ENCODE data around the gene ANXA2R. TPM values are rescaled to one million over a fixed set of nuclear protein-coding genes. Genes with fewer than 3 reads are reported as not detected.
"Not testable (repeated sequence)": the region's sequence is repeated elsewhere in the genome, so short reads cannot be mapped to it uniquely, and the experiment has no call there.

Gene ANXA2R
- polyA plus RNA-seq = 1 to 10 TPM; 2.3 to 2.4 TPM

- 4 to 8% methylated on average over 47 of the region's 47 CpGs for WGBS, 2 donors
- H3K36me3 ChIP-seq (ENCODE audit: control insufficient read depth in 2 of 2, insufficient read depth in 2 of 2, low read length in 1 of 2) = peaks cover 0 to 2% of the 10 kb centered on the region in 2 donors
- H3K9me3 ChIP-seq (ENCODE audit: control insufficient read depth in 2 of 2, insufficient read depth in 1 of 2, low read depth in 1 of 2, low read length in 1 of 2) = peaks cover 0 to 4% of the 10 kb centered on the region in 2 donors
- peak within 1 kb of the TSS; percentile 85 to 89 for H3K27ac ChIP-seq (ENCODE audit: low read depth in 2 of 2, low read length in 1 of 2)
- peaks cover 0 to 2% of the 10 kb centered on the region in 2 donors for H3K4me1 ChIP-seq (ENCODE audit: control insufficient read depth in 2 of 2, insufficient read depth in 2 of 2, low read length in 1 of 2)
- no peaks in the 10 kb centered on the region for H3K27me3 ChIP-seq (ENCODE audit: control insufficient read depth in 1 of 2, insufficient read depth in 2 of 2, low read length in 2 of 2)
- peak within 1 kb of the TSS; percentile 52 to 75 for H3K4me3 ChIP-seq (ENCODE audit: low read depth in 1 of 2, low read length in 2 of 2)
Measured at GRCh38 chr5:43040287-43041098, at the start of gene ANXA2R. ANXA2R (minus strand) TSS chr5:43040319; CDS start chr5:43040046, 273 bp downstream.

- 79 to 85% methylated on average over 2 of the region's 5 CpGs for WGBS, 2 donors
- H3K4me1 ChIP-seq (ENCODE audit: control insufficient read depth in 2 of 2, insufficient read depth in 2 of 2, low read length in 1 of 2); H3K4me3 ChIP-seq (ENCODE audit: low read depth in 1 of 2, low read length in 2 of 2): not testable (repeated sequence)
Measured at GRCh38 chr5:43086118-43086908, 46.2 kb upstream of the ANXA2R start.

GRCh38 chr5:43085453-43085852 lies 45.3 kb upstream of the ANXA2R start:
- Histone ChIP-seq H3K27me3 (ENCODE audit: control insufficient read depth in 1 of 2, insufficient read depth in 2 of 2, low read length in 2 of 2) (no peaks in the 10 kb centered on the region), H3K27ac (ENCODE audit: low read depth in 2 of 2, low read length in 1 of 2) (no peak overlapping the region), H3K4me1 (ENCODE audit: control insufficient read depth in 2 of 2, insufficient read depth in 2 of 2, low read length in 1 of 2) (no peaks in the 10 kb centered on the region), H3K9me3 (ENCODE audit: control insufficient read depth in 2 of 2, insufficient read depth in 1 of 2, low read depth in 1 of 2, low read length in 1 of 2) (no peaks in the 10 kb centered on the region), H3K36me3 (ENCODE audit: control insufficient read depth in 2 of 2, insufficient read depth in 2 of 2, low read length in 1 of 2) (no peaks in the 10 kb centered on the region), H3K4me3 (ENCODE audit: low read depth in 1 of 2, low read length in 2 of 2) (no peak overlapping the region)
- WGBS, 2 donors = 96 to 98% methylated on average over 5 of the region's 5 CpGs

More at GRCh38 chr5:43086118-43086908, 46.2 kb upstream of the ANXA2R start:
- H3K27me3 ChIP-seq (ENCODE audit: control insufficient read depth in 1 of 2, insufficient read depth in 2 of 2, low read length in 2 of 2); H3K9me3 ChIP-seq (ENCODE audit: control insufficient read depth in 2 of 2, insufficient read depth in 1 of 2, low read depth in 1 of 2, low read length in 1 of 2); H3K27ac ChIP-seq (ENCODE audit: low read depth in 2 of 2, low read length in 1 of 2); H3K36me3 ChIP-seq (ENCODE audit: control insufficient read depth in 2 of 2, insufficient read depth in 2 of 2, low read length in 1 of 2): not testable (repeated sequence)

- not testable (repeated sequence) for H3K36me3 ChIP-seq (ENCODE audit: control insufficient read depth in 2 of 2, insufficient read depth in 2 of 2, low read length in 1 of 2); H3K4me1 ChIP-seq (ENCODE audit: control insufficient read depth in 2 of 2, insufficient read depth in 2 of 2, low read length in 1 of 2); H3K27me3 ChIP-seq (ENCODE audit: control insufficient read depth in 1 of 2, insufficient read depth in 2 of 2, low read length in 2 of 2); H3K4me3 ChIP-seq (ENCODE audit: low read depth in 1 of 2, low read length in 2 of 2); H3K27ac ChIP-seq (ENCODE audit: low read depth in 2 of 2, low read length in 1 of 2); H3K9me3 ChIP-seq (ENCODE audit: control insufficient read depth in 2 of 2, insufficient read depth in 1 of 2, low read depth in 1 of 2, low read length in 1 of 2)
- WGBS, 2 donors = 98 to 99% methylated on average over 7 of the region's 7 CpGs
Measured at GRCh38 chr5:43084468-43084867, 44.3 kb upstream of the ANXA2R start.

- H3K9me3 ChIP-seq (ENCODE audit: control insufficient read depth in 2 of 2, insufficient read depth in 1 of 2, low read depth in 1 of 2, low read length in 1 of 2); H3K4me3 ChIP-seq (ENCODE audit: low read depth in 1 of 2, low read length in 2 of 2); H3K27me3 ChIP-seq (ENCODE audit: control insufficient read depth in 1 of 2, insufficient read depth in 2 of 2, low read length in 2 of 2); H3K4me1 ChIP-seq (ENCODE audit: control insufficient read depth in 2 of 2, insufficient read depth in 2 of 2, low read length in 1 of 2); H3K36me3 ChIP-seq (ENCODE audit: control insufficient read depth in 2 of 2, insufficient read depth in 2 of 2, low read length in 1 of 2); H3K27ac ChIP-seq (ENCODE audit: low read depth in 2 of 2, low read length in 1 of 2): not testable (repeated sequence)
- WGBS, 2 donors = 92 to 96% methylated on average over 2 of the region's 2 CpGs
Measured at GRCh38 chr5:43081345-43081744, 41.2 kb upstream of the ANXA2R start.

GRCh38 chr5:43078956-43079355 lies 38.8 kb upstream of the ANXA2R start:
- Histone ChIP-seq H3K36me3 (ENCODE audit: control insufficient read depth in 2 of 2, insufficient read depth in 2 of 2, low read length in 1 of 2) (peaks cover 0 to 5% of the 10 kb centered on the region in 2 donors), H3K27ac (ENCODE audit: low read depth in 2 of 2, low read length in 1 of 2) (no peak overlapping the region), H3K4me1 (ENCODE audit: control insufficient read depth in 2 of 2, insufficient read depth in 2 of 2, low read length in 1 of 2) (no peaks in the 10 kb centered on the region), H3K27me3 (ENCODE audit: control insufficient read depth in 1 of 2, insufficient read depth in 2 of 2, low read length in 2 of 2) (no peaks in the 10 kb centered on the region), H3K4me3 (ENCODE audit: low read depth in 1 of 2, low read length in 2 of 2) (no peak overlapping the region), H3K9me3 (ENCODE audit: control insufficient read depth in 2 of 2, insufficient read depth in 1 of 2, low read depth in 1 of 2, low read length in 1 of 2) (no peaks in the 10 kb centered on the region)
- WGBS, 2 donors = 85 to 91% methylated on average over 4 of the region's 4 CpGs

- H3K4me1 ChIP-seq (ENCODE audit: control insufficient read depth in 2 of 2, insufficient read depth in 2 of 2, low read length in 1 of 2); H3K27ac ChIP-seq (ENCODE audit: low read depth in 2 of 2, low read length in 1 of 2); H3K9me3 ChIP-seq (ENCODE audit: control insufficient read depth in 2 of 2, insufficient read depth in 1 of 2, low read depth in 1 of 2, low read length in 1 of 2); H3K27me3 ChIP-seq (ENCODE audit: control insufficient read depth in 1 of 2, insufficient read depth in 2 of 2, low read length in 2 of 2); H3K36me3 ChIP-seq (ENCODE audit: control insufficient read depth in 2 of 2, insufficient read depth in 2 of 2, low read length in 1 of 2); H3K4me3 ChIP-seq (ENCODE audit: low read depth in 1 of 2, low read length in 2 of 2): not testable (repeated sequence)
- WGBS, 2 donors = 82 to 86% methylated on average over 7 of the region's 7 CpGs
Measured at GRCh38 chr5:43077446-43078191, 37.5 kb upstream of the ANXA2R start.

- Histone ChIP-seq H3K4me1 (ENCODE audit: control insufficient read depth in 2 of 2, insufficient read depth in 2 of 2, low read length in 1 of 2) (peaks cover 0 to 3% of the 10 kb centered on the region in 2 donors), H3K27me3 (ENCODE audit: control insufficient read depth in 1 of 2, insufficient read depth in 2 of 2, low read length in 2 of 2) (no peaks in the 10 kb centered on the region), H3K27ac (ENCODE audit: low read depth in 2 of 2, low read length in 1 of 2) (no peak overlapping the region), H3K4me3 (ENCODE audit: low read depth in 1 of 2, low read length in 2 of 2) (no peak overlapping the region), H3K9me3 (ENCODE audit: control insufficient read depth in 2 of 2, insufficient read depth in 1 of 2, low read depth in 1 of 2, low read length in 1 of 2) (no peaks in the 10 kb centered on the region), H3K36me3 (ENCODE audit: control insufficient read depth in 2 of 2, insufficient read depth in 2 of 2, low read length in 1 of 2) (peaks cover 8% of the 10 kb centered on the region in 2 donors)
- WGBS, 2 donors = 87 to 93% methylated on average over 12 of the region's 12 CpGs
Measured at GRCh38 chr5:43075319-43076293, 35.5 kb upstream of the ANXA2R start.

Data from esophagus (tissue), 2 donors.